ENCODE data around the gene NLRP14.

Gene NLRP14, protein sequence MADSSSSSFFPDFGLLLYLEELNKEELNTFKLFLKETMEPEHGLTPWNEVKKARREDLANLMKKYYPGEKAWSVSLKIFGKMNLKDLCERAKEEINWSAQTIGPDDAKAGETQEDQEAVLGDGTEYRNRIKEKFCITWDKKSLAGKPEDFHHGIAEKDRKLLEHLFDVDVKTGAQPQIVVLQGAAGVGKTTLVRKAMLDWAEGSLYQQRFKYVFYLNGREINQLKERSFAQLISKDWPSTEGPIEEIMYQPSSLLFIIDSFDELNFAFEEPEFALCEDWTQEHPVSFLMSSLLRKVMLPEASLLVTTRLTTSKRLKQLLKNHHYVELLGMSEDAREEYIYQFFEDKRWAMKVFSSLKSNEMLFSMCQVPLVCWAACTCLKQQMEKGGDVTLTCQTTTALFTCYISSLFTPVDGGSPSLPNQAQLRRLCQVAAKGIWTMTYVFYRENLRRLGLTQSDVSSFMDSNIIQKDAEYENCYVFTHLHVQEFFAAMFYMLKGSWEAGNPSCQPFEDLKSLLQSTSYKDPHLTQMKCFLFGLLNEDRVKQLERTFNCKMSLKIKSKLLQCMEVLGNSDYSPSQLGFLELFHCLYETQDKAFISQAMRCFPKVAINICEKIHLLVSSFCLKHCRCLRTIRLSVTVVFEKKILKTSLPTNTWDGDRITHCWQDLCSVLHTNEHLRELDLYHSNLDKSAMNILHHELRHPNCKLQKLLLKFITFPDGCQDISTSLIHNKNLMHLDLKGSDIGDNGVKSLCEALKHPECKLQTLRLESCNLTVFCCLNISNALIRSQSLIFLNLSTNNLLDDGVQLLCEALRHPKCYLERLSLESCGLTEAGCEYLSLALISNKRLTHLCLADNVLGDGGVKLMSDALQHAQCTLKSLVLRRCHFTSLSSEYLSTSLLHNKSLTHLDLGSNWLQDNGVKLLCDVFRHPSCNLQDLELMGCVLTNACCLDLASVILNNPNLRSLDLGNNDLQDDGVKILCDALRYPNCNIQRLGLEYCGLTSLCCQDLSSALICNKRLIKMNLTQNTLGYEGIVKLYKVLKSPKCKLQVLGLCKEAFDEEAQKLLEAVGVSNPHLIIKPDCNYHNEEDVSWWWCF

DNA sequence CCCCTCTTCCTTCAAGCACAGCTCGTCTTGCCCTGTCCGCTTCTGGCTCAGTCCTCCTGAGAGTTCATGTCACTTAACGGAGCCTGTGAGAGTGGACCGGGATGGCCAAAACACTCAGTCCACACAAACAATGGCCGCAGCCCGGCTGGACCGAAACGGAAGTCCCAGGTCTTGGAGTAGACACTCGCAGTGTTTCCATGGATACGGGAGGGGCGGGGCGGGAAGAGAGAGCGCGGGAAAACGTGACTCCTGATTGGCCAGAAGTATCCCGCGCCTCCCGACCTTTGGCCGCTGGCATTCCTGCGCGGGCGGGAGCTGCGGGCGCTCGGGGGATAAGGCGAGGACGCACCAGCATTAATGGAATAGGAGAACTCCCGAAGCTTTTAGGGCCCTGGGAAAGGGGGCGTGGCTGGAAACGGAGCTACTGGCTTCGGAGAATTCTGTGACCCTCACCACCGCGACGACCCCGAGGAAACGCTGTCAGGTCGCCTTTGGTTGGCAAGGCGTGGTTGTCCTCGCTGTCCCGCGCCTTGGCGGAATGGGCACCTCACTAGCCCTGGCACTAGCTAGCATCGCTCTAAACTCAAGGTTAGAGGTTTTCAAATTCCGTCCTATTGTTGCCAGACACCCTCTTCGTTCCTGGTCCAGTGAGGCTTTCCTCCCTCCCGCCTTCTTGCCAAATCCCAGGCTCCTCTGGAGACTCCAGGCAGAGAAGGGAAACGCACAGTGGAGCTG is at the start of gene NLRP14, which contains the start of gene ZNF214:
Gene NLRP14, plus strand, starts transcription at position 297 of the 735 bp plus-strand sequence. CDS start 18,108 bp downstream, outside the sequence.
Gene ZNF214, minus strand, starts transcription at position 164 of the 735 bp plus-strand sequence. CDS start 17,511 bp downstream, outside the sequence.
- FAIRE-seq (peak; percentile 89), DNase-seq (ENCODE audit: low spot score) (peak; percentile 97)

DNA sequence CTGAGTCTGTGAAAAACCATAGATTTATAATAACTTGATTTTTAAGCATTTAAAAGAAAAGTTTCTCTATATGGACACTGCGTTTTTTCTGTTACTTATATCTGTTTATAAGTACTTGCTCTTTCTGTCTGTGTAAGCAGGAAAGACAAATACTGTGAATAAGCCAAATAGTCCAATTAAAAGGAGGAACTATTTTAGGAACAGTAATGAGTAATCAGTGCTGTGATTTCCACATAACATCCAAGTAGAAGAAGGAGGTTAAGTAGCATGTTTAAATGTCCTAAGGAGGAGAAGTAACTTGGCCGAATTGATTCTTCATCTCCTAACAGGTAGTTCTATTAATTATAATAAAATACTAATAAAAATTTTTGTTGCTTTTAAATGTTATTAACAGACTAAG is 40.9 kb upstream of the NLRP14 start:
- DNase-seq (ENCODE audit: low spot score) (no peak), FAIRE-seq (no peak)

DNA sequence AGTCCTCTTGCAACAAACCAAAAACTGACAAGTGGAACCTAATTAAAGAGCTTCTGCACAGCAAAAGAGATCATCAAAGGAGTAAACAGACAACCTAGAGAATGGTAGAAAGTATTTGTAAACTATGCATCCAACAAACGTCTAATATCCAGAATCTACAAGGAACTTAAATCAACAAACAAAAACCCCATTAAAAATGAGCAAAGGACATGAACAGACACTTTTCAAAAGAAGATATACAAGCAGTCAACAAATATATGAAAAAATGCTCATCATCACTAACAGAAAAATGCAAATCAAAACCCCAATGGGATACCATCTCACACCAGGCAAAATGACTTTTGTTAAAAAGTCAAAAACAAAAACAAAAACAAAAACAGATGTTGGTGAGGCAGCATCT is 33.8 kb upstream of the NLRP14 start:
- FAIRE-seq, result no peak

DNA sequence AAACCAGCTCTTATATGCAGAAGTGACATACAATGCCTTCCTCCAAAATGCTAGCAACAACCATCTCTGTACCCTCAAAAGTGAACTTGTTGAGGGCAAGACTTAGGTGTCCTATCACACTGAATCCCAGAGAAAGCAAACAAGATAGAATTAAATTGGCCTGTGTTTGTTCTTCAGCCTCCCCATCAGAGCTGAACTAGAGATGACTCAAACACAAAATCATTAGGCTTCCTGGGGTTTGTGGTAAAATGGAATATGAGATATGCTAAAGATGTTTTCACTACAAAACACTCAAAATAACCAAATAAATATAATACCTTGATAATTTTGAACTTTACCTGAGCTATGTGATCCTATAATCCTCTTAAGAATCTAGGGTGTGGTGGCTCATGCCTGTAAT is 31.8 kb upstream of the NLRP14 start:
- FAIRE-seq, result no peak
- DNase-seq (ENCODE audit: low spot score), result no peak

More for the DNA sequence above, 33.8 kb upstream of the NLRP14 start:
- no peak for DNase-seq (ENCODE audit: low spot score)

DNA sequence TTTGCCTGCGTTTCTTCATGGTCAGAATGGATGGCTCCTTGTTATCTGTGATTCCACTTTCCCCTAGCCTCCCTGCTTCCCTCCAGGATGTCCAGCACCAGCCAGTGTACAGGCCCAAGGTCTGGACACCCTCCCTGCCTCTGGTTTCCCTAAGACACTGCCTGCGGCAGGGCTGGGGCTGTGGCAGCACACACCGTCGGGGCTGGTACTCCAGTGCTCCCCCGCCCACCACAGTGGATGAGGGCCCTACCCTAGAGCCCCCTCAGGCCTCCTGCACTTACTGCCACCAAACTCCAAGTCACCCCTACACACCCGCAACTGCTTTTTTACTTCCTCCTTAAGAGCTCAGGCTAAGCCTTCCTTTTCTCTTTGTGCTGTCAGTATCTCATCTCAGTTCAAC is 29.1 kb upstream of the NLRP14 start:
- DNase-seq (ENCODE audit: low spot score), result no peak
- no peak for FAIRE-seq

DNA sequence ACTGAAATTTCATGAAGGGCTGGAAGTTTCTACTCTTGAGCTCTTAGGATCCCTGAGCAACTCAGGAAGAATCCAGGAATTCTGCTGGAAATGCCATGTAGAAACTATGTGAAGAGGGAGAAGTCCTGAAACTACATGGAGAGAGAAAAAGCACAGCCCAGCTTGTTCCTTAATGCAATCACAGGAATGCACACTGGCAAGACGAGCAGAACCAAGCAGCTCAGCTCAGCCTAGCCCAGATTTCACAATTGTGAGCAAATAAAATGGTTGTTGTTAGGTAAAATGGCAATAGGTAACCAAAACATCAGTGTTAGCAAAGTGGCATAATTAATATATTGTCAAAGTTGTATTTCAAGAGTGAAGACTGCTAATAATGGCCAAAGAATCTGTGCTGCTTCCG is 28.3 kb upstream of the NLRP14 start:
- DNase-seq (ENCODE audit: low spot score) (no peak), FAIRE-seq (no peak)

DNA sequence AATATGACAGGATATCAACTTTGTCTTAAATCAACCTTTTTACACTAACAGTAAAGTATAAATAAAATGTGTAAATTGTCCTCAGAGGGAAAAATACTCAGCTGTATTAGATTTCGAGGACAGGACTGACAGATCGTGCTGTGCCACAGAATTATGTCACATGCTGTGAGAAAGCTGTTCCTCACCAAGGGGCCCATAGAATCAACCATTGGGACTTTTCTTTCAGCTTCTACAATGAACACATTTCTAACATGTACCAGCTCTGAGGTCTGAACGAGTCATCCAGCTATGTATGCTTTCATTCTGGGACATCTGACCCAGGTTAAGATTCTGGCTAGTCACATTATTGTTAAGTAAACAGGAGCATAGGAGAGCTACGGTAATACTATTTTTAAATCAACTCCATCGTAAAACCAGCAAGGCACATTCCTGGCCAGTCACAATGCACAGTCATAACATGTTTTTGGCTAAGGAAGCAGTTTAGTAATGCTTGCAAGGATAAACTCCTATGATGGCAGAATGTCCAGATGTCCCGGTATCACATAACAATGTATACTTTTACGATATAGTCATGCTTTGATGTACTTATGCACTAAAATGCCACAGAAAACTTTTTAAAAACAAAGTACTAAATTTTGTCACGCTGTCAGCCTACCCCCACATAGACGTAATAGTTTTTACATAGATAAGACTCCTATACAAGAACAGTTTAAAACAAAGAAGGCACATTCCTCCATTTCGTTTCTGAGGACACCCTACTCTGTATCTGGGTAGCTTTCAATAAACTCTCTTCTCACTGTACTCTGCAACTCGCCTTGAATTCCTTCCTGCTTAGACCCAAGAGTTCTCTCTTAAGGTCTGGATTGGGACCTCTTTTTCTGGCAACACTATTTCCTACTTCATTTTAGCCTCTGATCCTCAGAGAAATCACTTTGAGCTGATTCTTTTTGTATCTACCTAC is 27.5 kb upstream of the NLRP14 start:
- DNase-seq (ENCODE audit: low spot score) (peak; percentile 16), FAIRE-seq (peak; percentile 42)

DNA sequence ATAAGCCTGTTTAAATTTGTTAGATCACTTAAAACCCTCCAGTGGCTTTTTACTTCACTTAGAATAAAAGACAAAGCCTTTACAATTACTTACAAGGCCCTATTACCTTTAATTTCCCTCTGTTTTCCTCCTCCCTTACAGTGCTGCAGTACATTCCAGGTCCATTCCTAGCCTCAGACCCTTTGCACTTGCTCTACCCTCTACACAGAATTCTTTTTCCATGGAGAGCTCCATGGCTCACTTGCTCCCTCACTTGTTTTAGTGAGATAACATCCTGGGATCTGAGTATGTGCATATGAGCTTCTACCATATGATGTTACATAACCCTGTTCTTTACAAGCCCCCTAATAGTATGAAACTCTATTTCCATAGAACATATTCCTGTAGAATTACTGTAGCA is 24.6 kb upstream of the NLRP14 start:
- FAIRE-seq (no peak), DNase-seq (ENCODE audit: low spot score) (no peak)

DNA sequence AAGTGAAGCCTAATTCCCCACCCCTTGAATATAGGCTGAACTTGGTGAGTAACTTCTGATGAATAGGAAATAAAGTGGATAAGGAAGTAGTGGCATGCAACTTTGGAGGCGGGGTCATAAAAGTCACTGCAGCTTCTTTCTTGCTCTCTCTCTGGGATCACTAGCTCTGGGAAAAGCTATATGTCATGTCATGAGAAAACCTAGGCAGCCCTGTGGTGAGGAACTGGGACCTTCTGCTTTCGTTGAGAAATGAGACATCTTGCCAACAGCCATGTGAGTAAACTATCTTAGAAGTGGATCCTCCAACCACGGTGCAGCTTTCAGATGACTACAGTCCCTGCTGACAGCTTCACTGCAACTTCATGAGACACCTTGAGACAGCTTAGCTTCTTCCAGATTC is 15.8 kb upstream of the NLRP14 start:
- DNase-seq (ENCODE audit: low spot score), result no peak
- FAIRE-seq, result no peak

DNA sequence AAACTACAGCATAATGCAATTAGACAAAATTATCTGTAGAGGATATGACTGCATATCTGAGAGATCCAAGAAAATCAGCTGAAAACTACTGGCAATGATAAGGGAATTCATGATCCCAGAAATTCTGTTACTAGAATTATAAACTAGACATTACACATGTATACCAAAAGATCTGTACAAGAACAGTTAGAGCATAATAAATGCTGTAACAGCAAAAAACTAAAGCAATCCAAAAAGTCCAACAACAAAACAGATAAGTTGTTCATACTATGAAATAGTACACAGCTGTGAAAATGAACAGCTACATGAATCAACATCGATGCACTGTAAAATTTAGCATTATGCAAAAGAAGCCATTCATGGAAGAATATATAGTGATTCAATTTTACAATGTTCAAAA is 6.2 kb upstream of the NLRP14 start:
- FAIRE-seq (no peak), DNase-seq (ENCODE audit: low spot score) (no peak)

DNA sequence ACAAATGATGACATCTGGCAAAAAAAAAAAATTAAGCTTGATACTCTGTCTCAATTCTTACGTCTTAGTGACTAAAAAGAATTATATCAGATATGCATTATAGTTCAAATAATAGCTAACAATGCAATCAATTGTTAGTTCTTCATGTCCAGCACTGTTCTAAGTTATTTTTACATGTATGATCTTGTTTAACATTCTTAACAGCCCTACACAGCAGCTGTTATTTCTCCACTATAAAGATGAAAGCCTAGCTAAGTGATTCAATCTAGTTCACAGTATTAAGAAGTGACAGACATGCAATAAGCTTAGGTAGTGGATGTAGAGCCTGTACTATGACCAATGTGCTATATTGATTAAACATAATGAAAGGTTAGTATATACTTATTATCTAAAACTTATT is 4.3 kb upstream of the NLRP14 start:
- FAIRE-seq (no peak), DNase-seq (ENCODE audit: low spot score) (no peak)

DNA sequence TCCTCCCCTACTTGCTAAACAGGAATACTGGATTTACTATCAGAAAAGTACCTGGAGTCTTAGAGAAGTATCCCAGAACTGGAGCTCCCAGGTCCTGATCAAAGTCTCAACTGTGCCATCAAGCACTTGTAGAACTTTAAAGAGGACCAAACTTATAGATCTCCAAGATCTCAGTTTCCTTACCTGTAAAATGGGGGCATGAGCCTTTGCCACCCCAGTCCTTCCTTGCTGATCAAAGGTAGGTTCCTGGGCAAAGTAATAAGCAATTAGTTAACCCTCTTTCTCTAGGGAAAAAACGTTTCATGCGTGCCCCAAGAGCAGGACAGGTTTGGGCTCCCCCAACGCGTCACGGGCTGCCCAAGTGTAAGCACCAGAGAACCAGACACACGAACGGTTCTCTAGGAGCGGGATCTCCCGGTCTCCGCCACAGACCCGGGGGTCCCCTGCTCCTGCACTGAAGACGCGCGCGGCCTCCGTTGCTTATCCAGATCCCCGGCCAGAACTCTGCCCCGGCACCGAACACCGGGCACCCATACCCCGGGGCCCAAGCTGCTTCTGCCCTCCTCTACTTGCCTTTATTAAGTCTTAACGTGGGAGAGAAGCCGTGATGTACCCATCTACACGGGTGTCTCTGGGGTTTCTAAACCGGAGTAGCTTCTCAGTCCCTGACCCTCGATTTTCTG is 638 bp upstream of the NLRP14 start:
- FAIRE-seq (no peak), DNase-seq (ENCODE audit: low spot score) (peak; percentile 38)

DNA sequence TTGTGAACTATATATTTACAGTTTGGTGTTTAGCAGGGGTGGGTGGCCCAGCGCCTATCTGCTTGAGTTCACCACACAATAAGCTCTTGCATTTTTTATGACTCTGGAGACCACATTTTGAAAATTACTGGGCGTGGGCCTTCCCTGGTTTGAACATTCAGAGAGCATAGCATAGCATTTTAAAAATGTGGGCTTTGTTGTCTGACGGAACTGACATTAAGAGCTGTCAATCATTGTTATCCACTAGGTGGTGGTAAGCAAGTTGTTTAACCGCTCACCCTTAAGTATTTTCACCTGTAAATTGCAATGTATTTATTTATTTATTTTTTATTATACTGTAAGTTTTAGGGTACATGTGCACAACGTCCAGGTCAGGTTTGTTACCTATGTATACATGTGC is 1.0 kb downstream of the NLRP14 start:
- FAIRE-seq (no peak), DNase-seq (ENCODE audit: low spot score) (no peak)

DNA sequence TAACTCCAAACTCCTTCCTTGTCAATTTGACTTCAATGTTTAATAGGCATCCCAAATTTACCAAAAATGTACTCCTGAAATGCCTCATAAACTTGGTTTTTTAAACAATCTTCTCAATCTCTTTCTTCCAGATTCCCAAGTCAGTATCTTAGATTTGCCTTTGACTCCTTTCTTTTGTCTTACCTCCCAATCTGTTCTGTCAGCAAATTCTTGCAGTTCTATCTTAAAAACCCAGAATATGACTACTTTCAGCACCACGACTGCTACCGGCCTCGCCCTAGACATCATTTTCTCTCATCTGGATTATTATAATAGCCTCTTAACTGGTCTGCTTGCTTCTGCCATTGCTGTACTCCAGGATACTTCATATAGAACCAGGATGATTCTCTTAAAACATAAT is 7.9 kb downstream of the NLRP14 start:
- DNase-seq (ENCODE audit: low spot score), result no peak
- no peak for FAIRE-seq

DNA sequence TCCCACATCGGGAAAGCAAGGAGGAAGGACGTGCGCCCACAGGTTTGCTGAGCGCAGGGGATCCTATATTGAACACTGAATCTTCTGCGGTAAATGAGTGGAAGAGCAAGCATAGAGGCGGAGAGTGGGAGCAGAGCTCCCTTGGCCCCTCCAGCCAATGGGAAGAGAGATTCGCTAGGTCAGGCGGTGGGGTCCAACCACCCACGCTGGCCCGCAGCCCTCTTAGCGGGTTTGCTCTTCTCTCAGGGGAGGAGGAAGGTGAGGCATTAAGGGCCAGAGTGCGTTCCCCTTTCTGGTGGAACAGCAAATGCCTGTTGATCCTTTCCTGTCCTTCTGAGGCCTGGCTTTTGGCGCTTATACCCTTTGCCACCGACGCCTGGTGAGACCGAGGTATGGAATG is 10.6 kb downstream of the NLRP14 start:
- DNase-seq (ENCODE audit: low spot score), result no peak
- FAIRE-seq, result no peak

DNA sequence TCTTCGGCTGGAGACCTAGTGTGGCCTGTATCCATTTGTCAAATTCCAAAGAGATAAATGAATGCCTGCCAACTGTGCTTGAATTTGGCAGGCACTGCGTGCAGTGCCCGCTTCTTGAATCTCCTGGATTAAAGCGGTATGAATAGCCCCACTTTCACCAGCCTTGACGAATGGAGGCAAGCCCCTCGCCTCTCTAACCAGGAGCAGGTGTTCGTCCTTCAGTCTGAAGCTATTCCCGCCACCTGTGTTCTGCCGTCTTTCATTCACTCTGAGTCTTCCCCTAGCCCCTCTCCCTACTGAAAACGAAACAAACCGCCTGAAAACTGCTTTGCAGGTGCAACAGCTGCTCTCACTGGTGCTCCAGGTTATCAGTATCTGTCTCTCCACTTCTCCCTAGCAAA is 11.2 kb downstream of the NLRP14 start:
- DNase-seq (ENCODE audit: low spot score), result no peak
- FAIRE-seq, result no peak

DNA sequence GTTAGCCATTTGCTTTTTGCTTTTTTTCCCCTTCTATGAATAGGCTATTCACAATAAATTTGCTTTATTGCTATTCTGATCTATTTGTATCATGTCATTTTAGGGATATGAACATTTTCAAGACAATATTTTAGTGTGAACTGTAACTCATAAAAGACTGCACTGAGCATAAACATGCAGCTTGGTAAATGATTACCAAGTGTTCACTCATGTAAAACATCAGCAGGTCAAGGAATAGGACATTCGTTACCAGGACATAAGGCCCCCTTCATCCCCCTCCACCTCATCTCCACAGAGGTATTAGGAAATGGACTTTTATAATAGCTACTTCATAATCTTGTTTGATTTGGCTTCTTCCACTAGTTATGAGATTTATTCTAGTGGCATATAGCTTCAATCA is 12.4 kb downstream of the NLRP14 start:
- FAIRE-seq, result no peak

DNA sequence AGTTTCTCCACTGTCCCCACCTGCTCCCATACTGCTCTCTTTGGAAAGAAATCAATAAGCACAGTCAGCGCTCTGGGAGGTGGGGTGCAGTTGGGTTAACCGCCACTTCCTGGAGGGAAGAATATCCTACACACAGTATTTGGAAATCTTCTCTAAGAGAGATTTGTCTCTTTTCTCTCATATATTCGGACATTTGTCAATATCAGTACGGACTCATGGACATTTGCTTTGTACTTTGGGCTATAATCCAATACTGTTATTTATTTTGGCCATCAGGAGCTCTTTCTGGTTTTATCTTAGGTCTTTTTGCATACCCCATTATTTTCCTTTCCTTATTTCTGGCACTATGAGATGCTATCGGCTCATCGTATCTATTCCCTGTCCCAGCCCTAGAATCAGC is 13.7 kb downstream of the NLRP14 start:
- no peak for DNase-seq (ENCODE audit: low spot score)

More for the DNA sequence above, 12.4 kb downstream of the NLRP14 start:
- DNase-seq (ENCODE audit: low spot score), result no peak

DNA sequence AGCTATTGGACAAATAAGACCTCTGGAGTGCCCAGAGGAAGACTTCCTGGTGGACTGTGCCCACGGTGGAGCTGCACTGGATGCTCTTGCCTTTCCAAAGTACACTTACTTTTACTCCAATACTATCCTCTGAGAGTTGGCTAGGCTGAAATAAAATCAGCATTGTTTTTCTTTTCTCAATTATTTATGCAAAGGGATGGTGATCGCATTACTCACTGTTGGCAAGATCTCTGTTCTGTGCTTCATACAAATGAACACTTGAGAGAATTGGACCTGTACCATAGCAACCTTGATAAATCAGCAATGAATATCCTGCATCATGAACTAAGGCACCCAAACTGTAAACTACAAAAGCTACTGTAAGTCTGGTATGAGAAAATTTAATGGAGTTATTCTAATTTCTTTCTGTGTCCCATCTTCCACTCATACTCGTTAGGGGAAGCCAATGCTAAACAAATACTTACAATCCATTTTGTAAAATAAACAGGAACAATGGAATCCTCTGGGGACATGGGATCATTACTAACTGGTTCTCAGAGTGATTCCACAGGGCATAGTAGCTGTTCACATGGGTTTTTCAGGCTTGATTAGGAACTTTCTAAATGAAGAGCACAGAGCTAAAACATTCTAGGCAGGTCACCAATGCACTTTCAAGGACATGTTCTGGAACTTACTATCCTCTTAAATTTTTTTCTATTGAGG is 26.3 kb downstream of the NLRP14 start:
- FAIRE-seq, result no peak
- no peak for DNase-seq (ENCODE audit: low spot score)

More for the DNA sequence above, 13.7 kb downstream of the NLRP14 start:
- FAIRE-seq, result no peak

All from urothelium cell line (cell line).